Sciatic nerve (tissue), 2 donors: ENCODE data around the gene TDRD10. TPM values are rescaled to one million over a fixed set of nuclear protein-coding genes. Genes with fewer than 3 reads are reported as not detected.
"Not testable (repeated sequence)": the region's sequence is repeated elsewhere in the genome, so short reads cannot be mapped to it uniquely, and the experiment has no call there.

Experiments used
- ATAC-seq: fragments of 200-7000 bp; cut with Tn5 transposase; one replicate; pipeline ENCODE4 v1.9.1; 2020; ENCODE audit warnings: mild to moderate bottlenecking, moderate library complexity
- DNase-seq: peaks from one replicate; pipeline ENCODE4 v3.0.0-alpha.2; 2020; ENCODE audit warnings: low spot score
- intact Hi-C: fragments of 100-400 bp; cut with DNase I; formaldehyde crosslinking; loops from one replicate; pipeline ENCODE4 v1.14.2; 2022
- total RNA-seq: library from RNA; stranded (reverse); fragmentation: NEBNext Ultra II Directional; extraction: Animal tissue kit (Norgen Biotek cat#: 25700); gene quantifications from one replicate; pipeline ENCODE4 v1.2.1, GENCODE V29; 2021
- donor health status: DM: no; HTN: no; CAD: no.
- donor health status: DM: no; HTN: no; CAD: no.

Gene TDRD10
- total RNA-seq, 1 donor from 2014 or later = 11.7 TPM

DNA sequence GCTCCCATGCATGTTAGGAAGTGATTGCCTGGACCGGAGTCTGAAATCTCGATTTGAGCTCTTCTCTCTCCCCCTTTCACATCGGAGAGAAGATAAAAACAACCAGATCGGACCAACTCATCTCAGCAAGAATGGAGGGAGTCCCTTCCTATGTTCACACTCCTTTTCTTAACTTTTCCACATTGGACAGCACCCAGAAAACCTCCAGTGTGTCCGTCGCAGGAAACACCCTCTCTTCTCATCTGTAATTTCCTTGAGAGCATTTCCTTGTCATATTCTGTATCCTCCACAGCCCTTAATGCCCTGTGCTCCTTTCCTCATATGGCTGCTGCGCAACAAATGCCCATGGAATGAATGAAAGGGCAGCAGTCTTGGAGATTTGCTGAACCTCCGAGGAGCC is 1.5 kb upstream of the TDRD10 start:
- DNase-seq (no peak), ATAC-seq (no peak)
- intact Hi-C loops = no loop called here

GRCh38 chr1:154501423-154502065 is 475 bp upstream of the TDRD10 start:
- ATAC-seq (peak; percentile 84), DNase-seq (peak; percentile 78)
- intact Hi-C loops = no loop called here

DNA sequence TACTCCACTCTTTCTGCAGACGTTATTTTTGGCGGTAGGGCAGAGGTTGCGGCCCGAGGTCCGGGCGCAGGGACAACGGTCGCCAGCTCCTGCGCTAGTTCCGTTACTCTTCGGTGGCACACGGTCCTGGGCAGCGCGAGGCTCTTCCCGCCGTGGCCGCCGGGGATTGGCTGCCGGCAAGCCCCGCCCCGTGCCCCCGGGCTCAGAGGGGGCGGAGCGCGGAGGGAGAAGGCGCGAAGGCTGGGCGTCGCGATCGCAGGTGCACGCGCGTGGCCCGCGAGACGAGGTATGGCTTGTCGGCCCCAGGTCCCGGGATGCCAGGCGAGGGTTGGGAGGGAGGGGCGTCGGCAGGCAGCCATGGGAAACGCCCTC is 711 bp downstream of the TDRD10 start:
- ATAC-seq (peak; percentile 41), DNase-seq (no peak)
- intact Hi-C loops = no loop called here

DNA sequence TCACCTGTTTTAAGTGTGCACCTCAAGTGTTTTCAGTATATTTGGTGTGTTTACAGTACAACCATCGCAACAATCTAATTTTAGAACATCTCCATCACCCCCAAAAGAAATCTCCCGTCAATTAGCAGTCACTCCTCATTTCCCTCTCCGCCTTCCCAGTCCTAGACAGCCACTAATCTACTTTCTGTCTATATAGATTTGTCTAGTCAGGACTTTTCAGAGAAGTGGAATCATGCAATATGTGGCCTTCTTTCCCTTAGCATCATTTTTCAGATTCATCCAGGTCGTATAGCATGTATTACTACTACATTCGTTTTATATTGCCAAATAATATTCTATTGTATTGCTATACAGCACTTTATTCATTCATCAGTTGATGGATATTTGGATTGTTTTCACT is 1.9 kb downstream of the TDRD10 start:
- DNase-seq (no peak), ATAC-seq (no peak)
- intact Hi-C loops = no loop called here

DNA sequence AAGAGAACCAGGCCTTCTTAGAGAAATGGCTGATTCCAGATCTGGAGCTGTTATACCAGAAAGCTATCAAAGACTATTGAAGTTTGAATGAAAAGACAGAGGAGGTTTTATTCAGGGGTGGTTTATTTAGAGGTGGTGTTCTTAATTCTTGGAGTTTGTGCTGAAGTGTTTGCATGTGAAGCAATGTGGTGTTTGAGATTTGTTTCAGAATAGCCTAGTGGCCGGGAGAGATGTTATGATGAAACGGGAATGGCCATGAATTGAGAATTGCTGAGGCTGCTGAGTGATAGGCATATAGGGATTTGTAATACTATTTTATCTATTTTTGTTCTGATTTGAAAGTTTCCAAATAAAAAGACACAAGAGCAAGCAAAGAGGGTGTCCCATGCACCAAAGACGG is 10.7 kb downstream of the TDRD10 start:
- no peak for ATAC-seq
- intact Hi-C loops = no loop called here
- no peak for DNase-seq

DNA sequence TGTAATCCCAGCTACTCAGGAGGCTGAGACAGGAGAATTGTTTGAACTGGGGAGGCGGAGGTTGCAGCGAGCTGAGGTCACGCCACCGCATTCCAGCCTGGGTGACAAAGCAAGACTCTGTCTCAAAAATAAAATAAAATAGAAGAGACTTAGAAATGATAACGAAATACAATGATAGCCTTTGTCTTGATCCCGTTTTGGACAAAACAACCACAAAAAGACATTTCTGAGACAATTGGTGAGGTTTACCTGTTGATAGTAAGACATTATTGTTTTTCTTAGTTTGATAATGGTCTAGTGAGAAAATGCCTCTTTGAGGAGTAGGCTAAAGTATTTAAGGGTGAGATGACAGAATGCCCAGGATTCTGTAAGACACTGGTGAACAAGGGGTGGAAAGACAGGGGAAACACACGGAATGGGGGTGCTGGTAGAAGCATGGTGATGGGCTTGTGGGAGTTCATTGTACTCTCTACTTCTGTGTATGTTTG is 12.1 kb downstream of the TDRD10 start:
- ATAC-seq (no peak), DNase-seq (no peak)
- intact Hi-C loops = no loop called here

GRCh38 chr1:154517661-154518060 is 15.6 kb downstream of the TDRD10 start:
- ATAC-seq (no peak), DNase-seq (no peak)
- intact Hi-C loops = no loop called here

DNA sequence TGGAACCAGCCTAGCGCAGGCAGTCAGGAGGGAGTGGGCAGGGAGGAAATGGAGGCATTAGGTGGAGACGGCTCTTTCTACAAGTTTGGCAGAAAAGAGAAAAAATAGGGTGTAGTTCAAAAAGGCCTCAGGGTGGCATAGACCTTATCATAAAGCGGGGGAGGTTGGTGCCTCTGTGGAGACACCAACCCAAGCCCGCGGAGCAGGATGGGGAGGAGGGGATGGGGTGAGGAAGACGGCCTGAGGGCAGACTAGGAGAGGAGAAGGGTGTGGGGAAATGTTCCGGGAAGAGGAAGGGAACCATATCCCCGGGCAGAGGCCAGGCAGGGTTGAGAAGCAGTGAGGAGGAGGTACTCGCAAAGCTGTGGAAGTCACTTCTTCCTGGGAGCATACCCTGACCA is 17.6 kb downstream of the TDRD10 start:
- DNase-seq (peak; percentile 43), ATAC-seq (no peak)
- intact Hi-C loops = no loop called here

- intact Hi-C loops = no loop called here
- peak; percentile 51 for ATAC-seq
- no peak for DNase-seq
Measured at GRCh38 chr1:154520333-154520732, 18.3 kb downstream of the TDRD10 start.

GRCh38 chr1:154521695-154522094 is 19.7 kb downstream of the TDRD10 start:
- DNase-seq (no peak), ATAC-seq (no peak)
- intact Hi-C loops = no loop called here

- intact Hi-C loops = no loop called here
- ATAC-seq (no peak), DNase-seq (no peak)
Measured at GRCh38 chr1:154524881-154525280, 22.9 kb downstream of the TDRD10 start.

- intact Hi-C loops = no loop called here
- DNase-seq = no peak
- no peak for ATAC-seq
Measured at GRCh38 chr1:154527192-154527591, 25.2 kb downstream of the TDRD10 start.

- intact Hi-C loops = no loop called here
- DNase-seq (no peak), ATAC-seq (no peak)
Measured at GRCh38 chr1:154529308-154529707, 27.3 kb downstream of the TDRD10 start.

GRCh38 chr1:154531950-154532349 is 29.9 kb downstream of the TDRD10 start:
- intact Hi-C loops, ATAC-seq, DNase-seq: not testable (repeated sequence)

- DNase-seq (no peak), ATAC-seq (no peak)
- intact Hi-C loops = no loop called here
Measured at GRCh38 chr1:154533952-154534844, 32.2 kb downstream of the TDRD10 start.

GRCh38 chr1:154536570-154536969 is 34.6 kb downstream of the TDRD10 start:
- intact Hi-C loops = no loop called here
- ATAC-seq = no peak
- DNase-seq = no peak

- DNase-seq (no peak), ATAC-seq (no peak)
Measured at GRCh38 chr1:154539486-154540483, 37.8 kb downstream of the TDRD10 start.

DNA sequence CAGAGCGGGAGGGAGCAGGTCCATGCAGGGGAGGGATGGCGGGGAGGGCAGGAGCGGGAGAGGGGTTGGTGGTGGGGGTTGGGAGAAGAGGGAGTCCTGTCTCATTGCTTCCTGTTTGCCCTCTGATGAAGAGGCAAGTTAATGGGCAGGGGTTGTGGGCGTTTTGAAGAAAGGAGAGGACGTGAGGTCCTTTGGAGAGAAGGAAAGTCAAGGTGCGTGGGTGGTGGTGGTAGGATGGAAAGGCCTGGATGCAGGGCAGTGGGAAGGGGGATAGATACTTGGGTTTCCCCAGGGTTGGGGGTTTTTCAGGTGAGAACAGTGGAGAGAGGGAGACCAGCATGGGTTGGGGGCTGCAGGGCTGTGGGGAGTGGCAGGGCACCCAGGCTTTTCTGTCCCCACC is 39.2 kb downstream of the TDRD10 start:
- no peak for DNase-seq
- intact Hi-C loops = loop anchor here (10.0 kb wide), 1 partner anchor 56 kb away; no protein-coding TSS in a partner anchor

More at GRCh38 chr1:154539486-154540483, 37.8 kb downstream of the TDRD10 start:
- intact Hi-C loops = loop anchor here (2.0 to 10.0 kb wide), 2 partner anchors 33 to 55 kb away; no protein-coding TSS in a partner anchor

More for the DNA sequence above, 39.2 kb downstream of the TDRD10 start:
- ATAC-seq = no peak
